ENCODE results near the gene INSYN2B.

Gene INSYN2B

GRCh38 chr5:169851321-169851850 lies 128.9 kb downstream of the INSYN2B start:
- no peak for TF ChIP-seq CTCF (IDR thresholded peaks at IDR 0.05; ENCODE audit: insufficient read depth, missing control alignments)
- FAIRE-seq (no peak), DNase-seq (ENCODE audit: insufficient read length, low spot score) (no peak)

- FAIRE-seq = no peak
- DNase-seq (ENCODE audit: insufficient read length, low spot score) = no peak
- TF ChIP-seq CTCF (IDR thresholded peaks at IDR 0.05; ENCODE audit: insufficient read depth, missing control alignments) = no peak
These were observed 129.9 kb downstream of the INSYN2B start for GRCh38 chr5:169850409-169850808.

GRCh38 chr5:169848792-169849191 lies 131.5 kb downstream of the INSYN2B start:
- FAIRE-seq = no peak
- no peak for TF ChIP-seq CTCF (IDR thresholded peaks at IDR 0.05; ENCODE audit: insufficient read depth, missing control alignments)
- DNase-seq (ENCODE audit: insufficient read length, low spot score) = no peak

- TF ChIP-seq CTCF (IDR thresholded peaks at IDR 0.05; ENCODE audit: insufficient read depth, missing control alignments) = no peak
- FAIRE-seq = no peak
- no peak for DNase-seq (ENCODE audit: insufficient read length, low spot score)
These were observed 132.0 kb downstream of the INSYN2B start for GRCh38 chr5:169848271-169848670.

GRCh38 chr5:169847519-169847918 lies 132.8 kb downstream of the INSYN2B start:
- DNase-seq (ENCODE audit: insufficient read length, low spot score) (no peak), FAIRE-seq (no peak)
- TF ChIP-seq CTCF (IDR thresholded peaks at IDR 0.05; ENCODE audit: insufficient read depth, missing control alignments) = no peak

GRCh38 chr5:169842699-169843098 lies 137.6 kb downstream of the INSYN2B start:
- no peak for DNase-seq (ENCODE audit: insufficient read length, low spot score)
- no peak for FAIRE-seq
- no peak for TF ChIP-seq CTCF (IDR thresholded peaks at IDR 0.05; ENCODE audit: insufficient read depth, missing control alignments)

- no peak for TF ChIP-seq CTCF (IDR thresholded peaks at IDR 0.05; ENCODE audit: insufficient read depth, missing control alignments)
- FAIRE-seq (no peak), DNase-seq (ENCODE audit: insufficient read length, low spot score) (no peak)
These were observed 139.9 kb downstream of the INSYN2B start for GRCh38 chr5:169840405-169840804.

Measured in D721Med (cell line).